ENCODE measurements around the gene TWSG1.
A peak's percentile ranks its signal among the peaks of the same experiment; 100 is the strongest.

Gene TWSG1

GRCh38 chr18:9436206-9436929 lies 101.8 kb downstream of the TWSG1 start:
- Histone ChIP-seq H3K27me3 (ENCODE audit: insufficient read depth, poor library complexity, severe bottlenecking) (no peaks in the 10 kb centered on the region), H3K4me3 (replicated peaks; ENCODE audit: insufficient read depth, low read length) (no peak overlapping the region), H3K27ac (replicated peaks) (no peak overlapping the region)
- DNase-seq (ENCODE audit: low read depth in 1 of 2, low spot score in 1 of 2), result no peak
- TF ChIP-seq REST (IDR thresholded peaks at IDR 0.05; ENCODE audit: insufficient replicate concordance, low read depth), result no peak
- no peak for TF ChIP-seq POLR2AphosphoS5 (IDR thresholded peaks at IDR 0.05; ENCODE audit: low read depth)
- no peak for TF ChIP-seq CTCF (IDR thresholded peaks at IDR 0.05; ENCODE audit: insufficient read depth, low read length)
- no peak for TF ChIP-seq GABPA (IDR thresholded peaks at IDR 0.05; ENCODE audit: low read depth)
- TF ChIP-seq SPI1 (IDR thresholded peaks at IDR 0.05; ENCODE audit: borderline replicate concordance, low read depth), result no peak

- TF ChIP-seq GABPA (IDR thresholded peaks at IDR 0.05; ENCODE audit: low read depth), result no peak
- TF ChIP-seq CTCF (IDR thresholded peaks at IDR 0.05; ENCODE audit: insufficient read depth, low read length), result no peak
- TF ChIP-seq REST (IDR thresholded peaks at IDR 0.05; ENCODE audit: insufficient replicate concordance, low read depth), result no peak
- no peak for TF ChIP-seq SPI1 (IDR thresholded peaks at IDR 0.05; ENCODE audit: borderline replicate concordance, low read depth)
- TF ChIP-seq POLR2AphosphoS5 (IDR thresholded peaks at IDR 0.05; ENCODE audit: low read depth), result no peak
- Histone ChIP-seq H3K27ac (replicated peaks) (no peak overlapping the region), H3K27me3 (ENCODE audit: insufficient read depth, poor library complexity, severe bottlenecking) (no peaks in the 10 kb centered on the region), H3K4me3 (replicated peaks; ENCODE audit: insufficient read depth, low read length) (no peak overlapping the region)
- peak in 1 of 2 experiments; percentile 22 for DNase-seq (ENCODE audit: low read depth in 1 of 2, low spot score in 1 of 2)
Observed at GRCh38 chr18:9437021-9437437, 102.5 kb downstream of the TWSG1 start.

GRCh38 chr18:9437672-9438071 lies 103.1 kb downstream of the TWSG1 start:
- no peaks in the 10 kb centered on the region for H3K27me3 ChIP-seq (ENCODE audit: insufficient read depth, poor library complexity, severe bottlenecking)
- no peak overlapping the region for H3K27ac ChIP-seq (replicated peaks)
- no peak for TF ChIP-seq CTCF (IDR thresholded peaks at IDR 0.05; ENCODE audit: insufficient read depth, low read length)
- no peak for TF ChIP-seq SPI1 (IDR thresholded peaks at IDR 0.05; ENCODE audit: borderline replicate concordance, low read depth)
- TF ChIP-seq POLR2AphosphoS5 (IDR thresholded peaks at IDR 0.05; ENCODE audit: low read depth), result no peak
- no peak for TF ChIP-seq GABPA (IDR thresholded peaks at IDR 0.05; ENCODE audit: low read depth)
- no peak for TF ChIP-seq REST (IDR thresholded peaks at IDR 0.05; ENCODE audit: insufficient replicate concordance, low read depth)
- no peak overlapping the region for H3K4me3 ChIP-seq (replicated peaks; ENCODE audit: insufficient read depth, low read length)
- no peak for DNase-seq (ENCODE audit: low read depth in 1 of 2, low spot score in 1 of 2)
